ENCODE measurements around the gene ZDHHC3.

Gene ZDHHC3

GRCh38 chr3:44893097-44893496, 82.9 kb downstream of the ZDHHC3 start:
- no peaks in the 10 kb centered on the region for H3K9me3 ChIP-seq (ENCODE audit: control insufficient read depth, insufficient read depth, low read length)
- no peaks in the 10 kb centered on the region for H3K36me3 ChIP-seq (ENCODE audit: insufficient read depth, low read length)
- H3K4me1 ChIP-seq (ENCODE audit: insufficient read depth, low read length): peaks cover 15% of the 10 kb centered on the region; the same call in 1 of the 2 replicates
- H3K9ac ChIP-seq (ENCODE audit: low read depth, low read length): no peak overlapping the region

- H3K9ac ChIP-seq (ENCODE audit: low read depth, low read length): no peak overlapping the region
- H3K9me3 ChIP-seq (ENCODE audit: control insufficient read depth, insufficient read depth, low read length): no peaks in the 10 kb centered on the region
- H3K36me3 ChIP-seq (ENCODE audit: insufficient read depth, low read length): no peaks in the 10 kb centered on the region
- H3K4me1 ChIP-seq (ENCODE audit: insufficient read depth, low read length): peaks cover 17% of the 10 kb centered on the region; the same call in 1 of the 2 replicates
These were observed 83.3 kb downstream of the ZDHHC3 start for GRCh38 chr3:44892689-44893088.

DNA sequence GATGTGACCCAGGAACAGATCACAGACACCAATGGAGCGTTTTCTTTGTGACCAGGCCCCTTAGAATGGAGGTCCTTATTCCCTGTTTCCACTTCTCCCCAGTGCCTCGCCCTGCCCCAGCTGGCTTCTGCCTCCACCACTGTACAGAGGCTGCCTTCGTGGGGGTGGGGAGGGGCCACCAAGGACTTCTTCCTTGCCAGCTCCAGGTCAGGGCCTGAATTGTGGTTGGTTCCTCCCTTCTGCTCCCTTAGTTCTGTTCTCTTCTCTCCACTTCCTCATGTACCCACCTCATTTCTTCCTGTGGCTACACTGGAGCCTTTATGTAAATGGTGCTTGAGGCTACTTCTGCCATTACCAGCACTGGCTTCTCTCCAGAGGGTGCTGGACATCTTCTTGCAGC, 85.1 kb downstream of the ZDHHC3 start:
- H3K4me1 ChIP-seq (ENCODE audit: insufficient read depth, low read length): peaks cover 17% of the 10 kb centered on the region; the same call in 1 of the 2 replicates
- H3K9ac ChIP-seq (ENCODE audit: low read depth, low read length): no peak overlapping the region
- no peaks in the 10 kb centered on the region for H3K36me3 ChIP-seq (ENCODE audit: insufficient read depth, low read length)
- no peaks in the 10 kb centered on the region for H3K9me3 ChIP-seq (ENCODE audit: control insufficient read depth, insufficient read depth, low read length)

DNA sequence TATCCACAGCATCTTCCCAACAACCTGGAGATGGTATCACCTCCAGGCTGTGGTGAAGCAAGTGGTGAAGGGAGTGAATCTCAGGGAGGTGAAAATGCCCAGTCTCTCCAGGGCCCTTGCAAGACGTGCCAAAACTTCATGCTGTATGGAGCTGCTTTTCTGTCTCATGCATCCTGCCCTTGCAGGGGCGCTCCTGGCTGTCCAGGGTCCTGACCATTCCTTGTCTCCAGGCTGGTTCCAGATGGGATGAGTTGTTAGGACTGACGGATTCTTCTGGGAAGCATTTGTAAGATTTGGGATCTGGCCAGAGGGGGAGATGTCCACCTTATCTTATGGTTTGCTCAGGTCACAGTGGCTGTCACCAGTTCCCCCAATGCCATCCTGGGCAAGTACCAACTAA, 85.7 kb downstream of the ZDHHC3 start:
- Histone ChIP-seq H3K9me3 (ENCODE audit: control insufficient read depth, insufficient read depth, low read length) (no peaks in the 10 kb centered on the region), H3K36me3 (ENCODE audit: insufficient read depth, low read length) (no peaks in the 10 kb centered on the region), H3K9ac (ENCODE audit: low read depth, low read length) (no peak overlapping the region), H3K4me1 (ENCODE audit: insufficient read depth, low read length) (peaks cover 20% of the 10 kb centered on the region; the same call in 1 of the 2 replicates)

DNA sequence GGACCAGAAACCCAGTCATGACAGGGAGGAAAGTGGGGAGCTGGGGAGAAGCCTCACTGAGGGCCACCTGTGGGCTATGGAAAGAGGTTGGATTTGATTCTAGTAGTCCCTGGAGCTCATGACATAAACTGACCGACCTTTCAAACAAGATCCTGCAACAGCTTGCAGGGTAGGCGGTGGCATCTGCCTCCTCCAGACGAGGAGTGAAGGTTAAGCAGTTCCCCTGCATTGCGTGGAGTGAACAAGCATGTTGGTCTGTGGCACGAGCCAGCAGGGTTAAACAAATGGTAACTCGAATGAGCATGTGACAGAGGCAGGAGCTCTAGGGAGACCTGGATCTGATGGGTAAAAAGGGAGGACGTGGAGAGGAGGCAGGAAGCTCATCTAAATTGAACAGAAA, 88.9 kb downstream of the ZDHHC3 start:
- H3K9me3 ChIP-seq (ENCODE audit: control insufficient read depth, insufficient read depth, low read length): peaks cover 7% of the 10 kb centered on the region; the same call in 1 of the 2 replicates
- peaks cover 29% of the 10 kb centered on the region for H3K4me1 ChIP-seq (ENCODE audit: insufficient read depth, low read length)
- H3K36me3 ChIP-seq (ENCODE audit: insufficient read depth, low read length): no peaks in the 10 kb centered on the region
- H3K9ac ChIP-seq (ENCODE audit: low read depth, low read length): no peak overlapping the region

DNA sequence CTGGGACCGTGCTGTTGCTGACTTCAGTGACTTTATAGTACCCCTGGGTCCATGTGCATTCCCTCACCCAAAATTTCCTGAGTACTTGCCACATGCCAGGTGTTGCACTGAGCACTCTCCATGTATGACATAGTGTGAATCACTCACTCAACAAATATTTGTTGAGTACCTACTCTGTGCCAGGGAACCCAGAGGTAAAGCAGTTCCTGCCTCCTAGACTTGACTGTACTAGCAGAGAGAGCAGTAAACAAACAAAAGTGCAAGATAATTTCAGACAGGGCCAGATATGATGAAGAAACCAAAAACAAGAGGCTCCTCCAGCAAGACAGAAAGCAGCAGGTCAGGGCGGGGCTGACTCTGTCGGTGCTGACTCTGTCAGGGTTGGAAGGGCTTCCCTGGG, 89.4 kb downstream of the ZDHHC3 start:
- Histone ChIP-seq H3K4me1 (ENCODE audit: insufficient read depth, low read length) (peaks cover 29% of the 10 kb centered on the region), H3K9ac (ENCODE audit: low read depth, low read length) (no peak overlapping the region), H3K9me3 (ENCODE audit: control insufficient read depth, insufficient read depth, low read length) (peaks cover 7% of the 10 kb centered on the region; the same call in 1 of the 2 replicates), H3K36me3 (ENCODE audit: insufficient read depth, low read length) (no peaks in the 10 kb centered on the region)

DNA sequence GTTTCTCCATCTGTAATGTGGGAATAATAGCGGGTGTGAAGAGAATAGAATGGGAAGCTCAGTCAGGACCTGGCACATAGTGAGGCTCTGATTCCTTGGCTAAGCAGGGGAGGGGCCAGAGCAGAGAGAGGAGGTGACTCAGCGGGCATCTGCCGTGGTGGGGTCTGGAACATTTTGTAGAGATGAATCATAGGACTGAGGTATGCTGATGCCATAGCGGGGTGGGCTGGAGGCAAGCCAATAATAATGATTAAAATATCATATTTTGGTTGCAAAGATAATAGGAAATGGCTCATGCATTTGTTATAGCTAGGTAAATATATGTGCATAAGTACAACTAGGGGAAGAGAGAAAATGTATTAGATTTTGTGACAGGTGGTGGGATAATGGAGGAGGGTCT, 90.4 kb downstream of the ZDHHC3 start:
- H3K9me3 ChIP-seq (ENCODE audit: control insufficient read depth, insufficient read depth, low read length): peaks cover 7% of the 10 kb centered on the region; the same call in 1 of the 2 replicates
- no peak overlapping the region for H3K9ac ChIP-seq (ENCODE audit: low read depth, low read length)
- H3K4me1 ChIP-seq (ENCODE audit: insufficient read depth, low read length): peaks cover 29% of the 10 kb centered on the region
- H3K36me3 ChIP-seq (ENCODE audit: insufficient read depth, low read length): no peaks in the 10 kb centered on the region

- peaks cover 29% of the 10 kb centered on the region for H3K4me1 ChIP-seq (ENCODE audit: insufficient read depth, low read length)
- no peaks in the 10 kb centered on the region for H3K36me3 ChIP-seq (ENCODE audit: insufficient read depth, low read length)
- H3K9me3 ChIP-seq (ENCODE audit: control insufficient read depth, insufficient read depth, low read length): peaks cover 7% of the 10 kb centered on the region; the same call in 1 of the 2 replicates
- H3K9ac ChIP-seq (ENCODE audit: low read depth, low read length): no peak overlapping the region
These were observed 92.0 kb downstream of the ZDHHC3 start for GRCh38 chr3:44883999-44884431.

GRCh38 chr3:44883213-44883955, 92.6 kb downstream of the ZDHHC3 start:
- H3K4me1 ChIP-seq (ENCODE audit: insufficient read depth, low read length): peaks cover 23% of the 10 kb centered on the region
- H3K36me3 ChIP-seq (ENCODE audit: insufficient read depth, low read length): no peaks in the 10 kb centered on the region
- no peak overlapping the region for H3K9ac ChIP-seq (ENCODE audit: low read depth, low read length)
- peaks cover 7% of the 10 kb centered on the region; the same call in 1 of the 2 replicates for H3K9me3 ChIP-seq (ENCODE audit: control insufficient read depth, insufficient read depth, low read length)

DNA sequence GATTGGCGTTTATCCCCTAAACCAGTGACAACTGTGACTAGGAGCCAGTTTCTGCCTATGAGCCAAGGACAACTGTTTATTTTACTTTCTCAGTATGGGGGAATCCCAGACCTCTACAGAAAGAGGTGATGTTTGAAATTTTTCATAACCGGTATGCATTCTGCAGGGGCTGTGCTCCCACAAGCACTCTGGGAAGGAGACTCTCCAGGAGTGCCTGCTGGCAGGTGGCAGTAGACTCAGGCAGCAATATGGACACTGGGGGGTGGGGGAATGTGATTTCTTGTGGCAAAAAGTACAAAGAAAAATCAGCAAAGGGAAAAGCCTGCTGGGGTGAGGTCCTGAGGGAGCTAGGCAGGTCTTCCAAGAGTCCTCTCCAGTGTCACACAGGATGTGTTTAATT, 95.7 kb downstream of the ZDHHC3 start:
- Histone ChIP-seq H3K9ac (ENCODE audit: low read depth, low read length) (no peak overlapping the region), H3K9me3 (ENCODE audit: control insufficient read depth, insufficient read depth, low read length) (peaks cover 7% of the 10 kb centered on the region; the same call in 1 of the 2 replicates), H3K4me1 (ENCODE audit: insufficient read depth, low read length) (peaks cover 16% of the 10 kb centered on the region), H3K36me3 (ENCODE audit: insufficient read depth, low read length) (no peaks in the 10 kb centered on the region)

- no peaks in the 10 kb centered on the region for H3K4me1 ChIP-seq (ENCODE audit: insufficient read depth, low read length)
- H3K36me3 ChIP-seq (ENCODE audit: insufficient read depth, low read length): no peaks in the 10 kb centered on the region
- H3K9me3 ChIP-seq (ENCODE audit: control insufficient read depth, insufficient read depth, low read length): no peaks in the 10 kb centered on the region
- H3K9ac ChIP-seq (ENCODE audit: low read depth, low read length): no peak overlapping the region
These were observed 98.6 kb downstream of the ZDHHC3 start for GRCh38 chr3:44877333-44877732.

- H3K36me3 ChIP-seq (ENCODE audit: insufficient read depth, low read length): no peaks in the 10 kb centered on the region
- no peaks in the 10 kb centered on the region for H3K4me1 ChIP-seq (ENCODE audit: insufficient read depth, low read length)
- H3K9me3 ChIP-seq (ENCODE audit: control insufficient read depth, insufficient read depth, low read length): no peaks in the 10 kb centered on the region
- no peak overlapping the region for H3K9ac ChIP-seq (ENCODE audit: low read depth, low read length)
These were observed 100.4 kb downstream of the ZDHHC3 start for GRCh38 chr3:44875596-44875995.

Data from ES-I3 (cell line).